DMS53 (cell line): ENCODE data around the gene WDR74.
A peak's percentile ranks its signal among the peaks of the same experiment; 100 is the strongest.
"Not testable (repeated sequence)": the region's sequence is repeated elsewhere in the genome, so short reads cannot be mapped to it uniquely, and the experiment has no call there.

Source experiments
- DNase-seq: peaks from one replicate; lab custom pipeline; 2025; lab: John Stamatoyannopoulos, UW

The WDR74 gene

GRCh38 chr11:62839050-62839945 is at the start of gene WDR74:
Gene WDR74 (minus strand): TSS chr11:62839590. CDS start chr11:62839570, 20 bp downstream.
- DNase-seq: peak; percentile 96

GRCh38 chr11:62889126-62889483 is 49.7 kb upstream of the WDR74 start:
- DNase-seq: peak; percentile 38

DNA sequence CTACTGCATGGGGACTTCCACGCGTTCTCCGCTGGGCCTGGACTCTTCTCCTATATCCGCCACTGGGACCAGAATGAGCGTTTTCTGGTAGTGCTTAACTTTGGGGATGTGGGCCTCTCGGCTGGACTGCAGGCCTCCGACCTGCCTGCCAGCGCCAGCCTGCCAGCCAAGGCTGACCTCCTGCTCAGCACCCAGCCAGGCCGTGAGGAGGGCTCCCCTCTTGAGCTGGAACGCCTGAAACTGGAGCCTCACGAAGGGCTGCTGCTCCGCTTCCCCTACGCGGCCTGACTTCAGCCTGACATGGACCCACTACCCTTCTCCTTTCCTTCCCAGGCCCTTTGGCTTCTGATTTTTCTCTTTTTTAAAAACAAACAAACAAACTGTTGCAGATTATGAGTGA is 49.0 kb upstream of the WDR74 start:
- DNase-seq: no peak

- no peak for DNase-seq
Measured at GRCh38 chr11:62885137-62885750, 45.9 kb upstream of the WDR74 start.

DNA sequence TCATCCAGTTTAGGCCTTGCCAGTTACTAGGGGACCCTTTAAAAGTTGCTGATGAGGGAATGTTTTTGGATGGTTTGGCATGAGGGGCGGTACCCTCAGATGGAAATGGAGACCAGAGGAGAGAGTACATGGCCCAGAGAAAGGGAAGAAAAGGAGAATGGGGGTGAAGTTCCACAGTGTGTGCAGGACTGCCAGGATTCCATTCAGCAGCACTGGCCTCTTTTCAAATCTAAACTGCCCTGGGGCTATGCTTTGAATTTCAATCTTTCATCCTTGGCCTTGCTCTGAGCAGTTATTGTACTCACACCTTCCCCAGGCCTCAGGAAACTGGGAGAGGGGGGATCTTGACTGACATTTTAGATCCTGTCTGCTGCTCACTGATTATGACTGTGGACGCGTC is 44.3 kb upstream of the WDR74 start:
- DNase-seq: no peak

DNA sequence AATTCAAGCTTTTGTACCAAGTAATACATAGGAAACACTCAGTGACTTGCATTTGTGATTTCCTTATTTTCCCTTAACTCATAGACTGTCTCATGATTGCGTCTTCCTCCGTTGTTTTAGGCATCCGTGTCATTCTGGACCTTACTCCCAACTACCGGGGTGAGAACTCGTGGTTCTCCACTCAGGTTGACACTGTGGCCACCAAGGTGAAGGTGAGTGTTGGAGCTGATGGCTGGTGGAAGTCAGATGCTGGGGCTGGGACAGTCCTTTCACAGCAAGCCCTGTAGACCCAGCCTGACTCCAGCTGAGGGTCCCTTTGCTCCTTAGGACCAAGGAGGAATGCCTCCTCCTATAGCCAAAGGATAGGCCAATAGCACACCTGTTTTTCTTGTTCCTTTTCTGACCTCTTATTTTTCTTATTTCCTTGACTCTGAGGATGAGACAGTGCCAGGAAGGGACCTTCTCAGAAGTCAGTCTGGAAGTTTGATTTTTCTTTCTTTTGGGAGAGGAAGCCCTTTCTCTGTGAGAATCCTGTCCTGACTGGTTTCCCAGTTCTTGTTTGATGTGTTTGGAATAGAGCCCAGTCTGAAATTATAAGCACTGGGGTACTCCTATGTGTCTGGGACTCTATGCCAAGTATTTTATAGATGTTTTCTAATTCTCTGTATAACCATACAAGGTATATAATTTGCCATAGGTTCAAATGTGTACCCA is 43.6 kb upstream of the WDR74 start:
- DNase-seq: no peak

GRCh38 chr11:62882431-62882749 is 43.0 kb upstream of the WDR74 start:
- no peak for DNase-seq

DNA sequence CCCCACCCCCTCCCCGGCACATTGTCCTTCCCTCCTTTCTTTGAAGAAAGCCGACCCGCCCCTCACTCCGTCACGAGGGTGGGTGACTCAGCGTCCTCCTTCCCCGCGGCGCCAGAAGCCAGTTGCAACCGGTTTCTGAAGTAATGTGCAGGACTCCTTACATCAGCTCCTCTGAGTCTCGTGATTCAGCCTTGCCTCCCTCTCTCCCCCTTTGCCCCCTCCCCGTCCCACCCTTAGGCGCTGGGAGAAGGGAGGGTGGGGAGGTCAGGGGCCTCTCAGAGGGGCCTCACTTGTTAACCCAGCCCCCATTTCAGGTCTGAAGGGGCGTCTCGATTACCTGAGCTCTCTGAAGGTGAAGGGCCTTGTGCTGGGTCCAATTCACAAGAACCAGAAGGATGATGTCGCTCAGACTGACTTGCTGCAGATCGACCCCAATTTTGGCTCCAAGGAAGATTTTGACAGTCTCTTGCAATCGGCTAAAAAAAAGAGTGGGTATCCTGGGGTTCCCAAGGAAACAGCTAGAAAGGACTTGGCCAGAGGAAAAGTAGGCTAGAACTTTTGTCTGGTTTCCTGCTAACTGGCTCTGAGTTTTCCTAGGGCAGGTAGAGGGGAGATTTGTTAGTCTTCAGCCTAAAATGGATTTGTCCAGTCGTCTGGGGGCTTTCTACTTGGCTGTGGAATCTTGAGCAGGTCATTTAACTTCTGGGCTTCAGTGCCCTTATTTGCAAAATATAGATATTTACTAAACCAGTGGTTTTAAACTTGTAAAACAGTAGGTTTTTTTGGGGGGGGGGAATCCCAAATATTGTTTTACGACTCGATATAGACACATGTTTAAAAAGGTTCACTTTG is 42.4 kb upstream of the WDR74 start:
- peak; percentile 98 for DNase-seq

- peak; percentile 97 for DNase-seq
Measured at GRCh38 chr11:62880803-62881578, 41.6 kb upstream of the WDR74 start, which contains the start of gene SLC3A2. Gene SLC3A2 (plus strand): TSS chr11:62880896. CDS start chr11:62881024, 128 bp downstream.

DNA sequence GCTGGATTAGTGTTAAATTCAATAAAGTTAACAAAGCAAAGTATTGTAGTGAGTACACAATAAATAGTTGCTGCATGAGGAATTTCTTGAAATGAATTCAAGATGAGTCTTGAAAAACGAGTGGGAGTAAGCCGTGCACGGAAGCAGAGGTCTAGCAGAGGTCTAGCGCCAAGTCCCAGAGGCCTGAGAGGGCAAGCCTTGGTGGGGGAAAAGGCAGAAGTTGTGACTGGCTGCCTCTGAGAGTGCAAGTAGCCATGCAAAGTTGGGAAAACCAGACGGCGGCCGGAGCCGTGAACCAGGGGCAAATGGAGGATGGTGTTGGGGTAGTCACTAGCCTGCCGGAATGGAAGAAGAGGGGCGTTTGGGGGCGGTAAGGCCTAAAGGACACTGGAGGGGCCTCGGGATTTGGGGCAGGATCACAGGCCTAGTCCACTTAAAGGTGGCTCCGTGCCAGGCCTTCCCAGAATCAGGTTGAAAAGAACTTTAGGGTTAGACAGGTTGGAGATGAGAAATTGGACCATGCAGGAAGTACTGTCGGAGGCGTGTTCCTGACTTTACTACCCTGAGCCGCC is 40.9 kb upstream of the WDR74 start:
- peak; percentile 59 for DNase-seq

- no peak for DNase-seq
Measured at GRCh38 chr11:62879235-62879978, 40.0 kb upstream of the WDR74 start.

- no peak for DNase-seq
Measured at GRCh38 chr11:62876712-62877111, 37.3 kb upstream of the WDR74 start.

DNA sequence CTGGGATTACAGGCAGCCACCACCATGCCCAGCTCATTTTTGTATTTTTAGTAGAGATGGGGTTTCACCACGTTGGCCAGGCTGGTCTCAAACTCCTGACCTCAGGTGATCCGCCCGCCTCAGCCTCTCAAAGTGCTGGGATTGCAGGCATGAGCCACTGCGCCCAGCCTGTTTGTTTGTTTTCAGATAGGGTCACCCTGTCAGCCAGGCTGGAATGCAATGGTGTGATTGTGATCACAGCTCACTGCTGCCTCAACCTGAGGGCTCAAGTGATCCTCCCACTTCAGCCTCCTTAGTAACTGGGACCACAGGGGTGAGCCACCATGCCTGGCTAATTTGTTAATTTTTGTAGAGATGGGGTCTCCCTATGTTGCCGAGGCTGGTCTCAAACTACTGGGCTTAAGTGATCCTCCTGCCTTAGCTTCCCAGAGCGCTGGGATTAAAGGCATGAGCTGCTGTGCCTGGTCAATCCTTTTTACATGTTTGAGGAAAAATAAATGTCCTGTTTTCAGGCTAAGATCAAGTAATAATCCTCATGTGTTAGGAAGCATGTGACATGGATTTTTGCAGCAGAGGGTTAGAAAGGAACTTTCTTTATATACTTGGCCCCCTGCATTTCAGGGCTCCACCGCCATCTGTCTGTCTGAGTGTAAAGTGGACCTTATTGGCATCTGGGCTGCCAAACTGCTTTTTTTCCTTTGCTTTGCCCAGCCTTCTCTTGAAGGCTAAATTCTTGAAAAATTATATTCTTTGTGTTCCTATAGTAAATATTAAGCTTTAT is 36.5 kb upstream of the WDR74 start:
- no peak for DNase-seq

DNA sequence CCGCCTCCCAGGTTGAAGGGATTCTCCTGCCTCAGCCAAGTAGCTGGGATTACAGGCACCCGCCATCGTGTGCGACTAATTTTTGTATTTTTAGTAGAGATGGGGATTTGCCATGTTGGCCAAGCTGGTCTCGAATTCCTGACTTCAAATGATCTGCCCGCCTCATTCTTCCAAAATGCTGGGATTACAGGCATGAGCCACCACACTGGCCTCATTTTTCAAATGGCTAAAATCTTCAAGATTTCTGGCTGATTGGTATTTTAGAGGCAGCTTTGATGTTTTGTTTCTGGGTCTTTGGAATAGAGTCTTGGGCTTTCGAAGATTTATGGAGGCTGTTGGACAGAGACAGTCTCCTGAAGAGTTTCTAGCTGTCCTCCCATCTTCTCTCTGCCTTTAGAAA is 35.5 kb upstream of the WDR74 start:
- no peak for DNase-seq

- DNase-seq: no peak
Measured at GRCh38 chr11:62865635-62866034, 26.2 kb upstream of the WDR74 start.

DNA sequence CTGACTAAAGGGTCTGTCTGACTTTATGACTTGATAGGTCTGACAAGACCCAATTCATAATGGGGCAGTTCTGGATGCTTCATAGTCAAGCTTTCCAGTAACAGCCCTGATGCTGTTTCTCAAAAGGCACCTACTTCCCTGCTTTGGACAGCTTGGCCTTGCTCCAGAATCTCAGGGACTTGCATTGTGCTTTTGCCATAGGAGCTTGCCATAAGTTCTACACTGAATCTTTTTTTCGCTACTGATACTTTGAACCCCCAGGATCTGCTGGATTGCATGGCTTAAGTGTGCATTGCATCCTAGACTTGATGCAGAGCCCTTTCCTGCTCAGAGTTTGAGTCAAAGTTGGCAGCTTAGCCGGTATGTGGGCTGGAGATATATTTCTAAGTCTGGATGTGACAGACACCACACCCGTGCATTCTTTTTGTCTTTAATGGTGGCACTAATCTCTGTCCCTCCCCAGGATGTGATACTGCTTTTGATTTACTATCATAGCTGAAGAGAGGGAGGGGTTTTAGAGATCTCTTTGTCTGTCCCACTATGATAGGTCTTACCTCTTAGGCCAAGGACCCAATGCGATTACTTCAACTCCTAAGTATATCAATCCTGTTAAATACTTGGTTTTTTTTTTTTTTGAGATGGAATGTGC is 24.4 kb upstream of the WDR74 start:
- DNase-seq: no peak

DNA sequence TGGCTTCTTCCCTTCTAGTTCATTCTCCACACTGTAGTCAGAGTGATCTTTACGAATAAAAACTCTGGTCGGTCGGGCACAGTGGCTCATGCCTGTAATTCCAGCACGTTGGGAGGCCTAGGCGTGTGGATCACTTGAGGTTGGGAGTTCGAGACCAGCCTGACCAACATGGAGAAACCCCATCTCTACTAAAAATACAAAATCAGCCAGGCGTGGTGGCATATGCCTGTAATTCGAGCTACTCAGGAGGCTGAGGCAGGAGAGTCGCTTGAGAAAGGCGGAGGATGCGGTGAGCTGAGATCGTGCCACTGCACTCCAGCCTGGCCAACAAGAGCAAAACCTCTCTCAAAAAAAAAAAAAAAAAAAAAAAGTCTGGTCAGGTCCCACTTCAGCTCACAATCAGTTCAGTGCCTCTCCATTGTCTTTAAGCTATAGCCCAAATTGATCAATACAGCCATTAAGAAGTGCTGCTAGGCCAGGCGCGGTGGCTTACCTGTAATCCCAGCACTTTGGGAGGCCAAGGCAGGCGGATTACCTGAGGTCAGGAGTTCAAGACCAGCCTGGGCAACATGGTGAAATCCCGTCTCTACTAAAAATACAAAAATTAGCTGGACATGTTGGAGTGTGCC is 22.3 kb upstream of the WDR74 start:
- DNase-seq: not testable (repeated sequence)

- DNase-seq: peak; percentile 41
Measured at GRCh38 chr11:62860835-62861563, 21.6 kb upstream of the WDR74 start.
